Posterior vena cava (tissue), 2 donors: ENCODE results near the gene ITPK1. TPM values are rescaled to one million over a fixed set of nuclear protein-coding genes. Genes with fewer than 3 reads are reported as not detected.

Source experiments
- DNase-seq: peaks from one replicate; pipeline ENCODE4 v3.0.0-alpha.2; 2020; ENCODE audit warnings: low spot score
- intact Hi-C, 2 donors: fragments of 100-400 bp; cut with DNase I; formaldehyde crosslinking; loops; one replicate each; pipeline versions ENCODE4 v1.14.1 to v1.14.2; 2022 to 2023
- total RNA-seq, 2 donors: library from RNA; stranded (reverse); fragmentation: NEBNext Ultra II Directional; extraction: Animal tissue kit (Norgen Biotek cat#: 25700); gene quantifications; one replicate each; pipeline ENCODE4 v1.2.1, GENCODE V29; 2021
- donor health status: DM: yes; HTN: yes; CAD: no.
- donor health status: DM: yes; HTN: yes; CAD: no.

Gene ITPK1
- total RNA-seq, 2 donors from 2014 or later: 50.9 to 68.6 TPM

- intact Hi-C loops: no loop called here
- DNase-seq: no peak
These were observed 187.5 kb downstream of the ITPK1 start for GRCh38 chr14:92928258-92928629.

GRCh38 chr14:92927349-92928257 lies 188.1 kb downstream of the ITPK1 start:
- intact Hi-C loops: no loop called here
- DNase-seq: no peak

DNA sequence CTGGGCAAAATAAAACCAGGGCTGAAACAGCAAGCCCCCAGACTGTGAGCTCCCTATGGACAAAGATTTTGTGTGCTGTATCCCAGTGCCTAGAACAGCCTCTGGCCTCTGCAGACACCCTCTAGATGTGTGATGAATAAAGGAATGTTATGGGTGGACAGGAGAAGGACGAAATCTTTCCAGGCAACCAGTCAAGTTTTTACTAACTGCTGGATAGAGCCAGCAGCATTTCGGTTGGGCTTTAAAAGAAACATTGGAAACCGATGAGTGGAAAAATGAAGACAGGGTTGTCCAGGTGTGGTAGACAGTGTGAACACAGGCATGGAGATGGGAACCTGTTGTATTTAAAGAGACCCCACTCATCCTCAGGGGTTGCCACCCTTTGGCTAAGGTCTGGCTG lies 188.8 kb downstream of the ITPK1 start:
- no peak for DNase-seq
- intact Hi-C loops: no loop called here

- intact Hi-C loops: no loop called here
- no peak for DNase-seq
These were observed 189.4 kb downstream of the ITPK1 start for GRCh38 chr14:92926180-92926845.

GRCh38 chr14:92925446-92925845 lies 190.3 kb downstream of the ITPK1 start:
- intact Hi-C loops: no loop called here

GRCh38 chr14:92924247-92924646 lies 191.5 kb downstream of the ITPK1 start:
- DNase-seq: no peak
- intact Hi-C loops: no loop called here

More at GRCh38 chr14:92925446-92925845, 190.3 kb downstream of the ITPK1 start:
- DNase-seq: no peak

DNA sequence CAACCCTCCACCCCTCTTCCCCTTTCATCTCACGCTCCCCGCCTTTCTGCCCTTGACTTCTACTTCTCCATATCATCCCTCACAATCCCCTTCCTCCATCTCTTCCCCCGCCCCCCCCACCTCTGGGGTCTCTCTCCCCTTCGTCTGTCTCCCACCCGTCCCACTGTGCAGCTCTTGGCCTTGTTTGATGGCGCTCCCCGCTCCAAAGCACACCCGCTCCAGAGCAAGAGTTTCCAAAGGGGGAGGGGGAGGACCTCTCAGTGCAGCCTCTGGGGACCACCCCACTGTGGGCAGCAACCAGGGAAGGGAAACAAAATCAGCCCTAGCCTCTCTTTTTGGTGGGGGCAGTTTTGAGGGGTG lies 192.0 kb downstream of the ITPK1 start:
- intact Hi-C loops: no loop called here
- DNase-seq: no peak

DNA sequence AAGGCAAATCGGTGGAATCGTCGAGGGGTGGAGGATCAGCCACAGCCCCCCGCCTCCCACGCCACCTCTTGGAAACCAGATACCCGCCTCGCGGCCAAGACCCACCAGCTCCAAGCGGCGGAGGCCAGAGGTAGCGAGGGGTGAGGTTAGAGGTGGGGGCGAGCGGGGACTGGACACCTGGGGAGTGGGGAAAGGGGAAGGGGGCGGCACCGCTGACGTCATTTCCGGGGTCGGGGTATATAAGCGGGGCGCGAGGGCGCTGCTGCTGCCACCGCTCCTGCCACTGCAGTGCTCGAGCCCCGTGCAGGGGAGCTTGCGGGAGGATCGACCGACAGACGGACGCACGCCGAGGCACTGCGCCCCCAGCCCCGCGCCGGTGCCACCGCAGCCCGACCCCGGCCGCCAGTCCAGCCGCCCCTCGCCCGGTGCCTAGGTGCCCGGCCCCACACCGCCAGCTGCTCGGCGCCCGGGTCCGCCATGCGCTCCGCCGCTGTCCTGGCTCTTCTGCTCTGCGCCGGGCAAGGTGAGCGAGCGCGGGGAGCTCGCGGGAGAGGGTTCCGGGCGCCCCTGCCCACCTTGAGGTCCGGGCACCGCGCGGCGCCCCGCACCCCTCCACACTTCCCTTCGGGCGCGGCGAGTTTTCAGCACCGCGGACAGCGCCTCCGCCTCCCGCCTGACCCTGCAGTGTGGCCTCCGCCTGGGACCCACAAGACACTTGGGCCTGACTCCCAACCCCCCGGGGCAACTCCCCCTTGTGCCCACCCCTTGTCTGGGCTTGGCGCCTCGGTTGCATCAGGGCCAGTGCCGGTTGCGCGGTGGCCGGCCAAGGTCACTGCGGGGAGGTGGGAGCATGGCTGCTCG lies 192.6 kb downstream of the ITPK1 start, which contains the start of gene CHGA:
TSS of gene CHGA (plus strand) at position 268 of the 861 bp plus-strand sequence. CDS start at position 478, 210 bp downstream.
- intact Hi-C loops: no loop called here
- no peak for DNase-seq

GRCh38 chr14:92922155-92922735 lies 193.5 kb downstream of the ITPK1 start:
- intact Hi-C loops: no loop called here

GRCh38 chr14:92920001-92920400 lies 195.7 kb downstream of the ITPK1 start:
- no peak for DNase-seq
- intact Hi-C loops: no loop called here

More at GRCh38 chr14:92922155-92922735, 193.5 kb downstream of the ITPK1 start:
- no peak for DNase-seq

- intact Hi-C loops: no loop called here
- no peak for DNase-seq
These were observed 197.8 kb downstream of the ITPK1 start for GRCh38 chr14:92917956-92918355.

- no peak for DNase-seq
- intact Hi-C loops: no loop called here
These were observed 198.4 kb downstream of the ITPK1 start for GRCh38 chr14:92917041-92917940.

GRCh38 chr14:92916201-92916600 lies 199.5 kb downstream of the ITPK1 start:
- no peak for DNase-seq
- intact Hi-C loops: no loop called here

- intact Hi-C loops: no loop called here
- no peak for DNase-seq
These were observed 201.6 kb downstream of the ITPK1 start for GRCh38 chr14:92914087-92914656.

- intact Hi-C loops: no loop called here
These were observed 208.3 kb downstream of the ITPK1 start for GRCh38 chr14:92907316-92907911.

GRCh38 chr14:92906823-92907222 lies 208.9 kb downstream of the ITPK1 start:
- intact Hi-C loops: no loop called here
- no peak for DNase-seq

More at GRCh38 chr14:92907316-92907911, 208.3 kb downstream of the ITPK1 start:
- no peak for DNase-seq

GRCh38 chr14:92906420-92906819 lies 209.3 kb downstream of the ITPK1 start:
- DNase-seq: no peak
- intact Hi-C loops: no loop called here

DNA sequence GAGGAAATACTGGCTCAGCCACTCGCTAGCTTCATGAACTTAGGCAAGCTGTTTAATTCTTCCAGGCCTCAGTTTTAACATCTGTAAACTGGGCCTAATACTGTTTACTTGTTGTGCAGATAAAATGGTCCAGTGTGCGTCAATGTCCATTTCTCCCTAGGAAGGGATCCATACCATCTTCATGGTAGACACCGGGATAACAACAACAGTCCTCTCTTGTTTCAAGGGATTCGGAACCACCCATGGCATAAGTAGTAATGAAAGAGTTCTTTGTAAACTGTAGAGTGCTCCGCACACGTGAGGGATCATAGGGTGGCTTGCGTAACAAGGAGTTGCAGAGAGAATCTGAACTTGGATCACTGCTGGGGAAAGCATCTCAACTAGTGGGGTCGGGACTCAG lies 210.1 kb downstream of the ITPK1 start:
- intact Hi-C loops: no loop called here
- no peak for DNase-seq
